Vagina (tissue), 2 donors: Measurements from ENCODE around the gene FAM135A. TPM values are rescaled to one million over a fixed set of nuclear protein-coding genes. Genes with fewer than 3 reads are reported as not detected.
"Not testable (repeated sequence)": the region's sequence is repeated elsewhere in the genome, so short reads cannot be mapped to it uniquely, and the experiment has no call there.

Experiments used
- DNase-seq, 2 donors: peaks; one replicate each; pipeline ENCODE4 v3.0.0-alpha.2; 2017; ENCODE audit errors: extremely low spot score in 2 of 2
- H3K27ac ChIP-seq: fragments of 200-600 bp; sonication (generic); one replicate; pipeline ENCODE4 v1.5.1; 2019
- H3K27me3 ChIP-seq: fragments of 200-600 bp; sonication (generic); one replicate; pipeline ENCODE4 v1.5.1; 2019
- H3K36me3 ChIP-seq, 2 donors: fragments of 200-600 bp; sonication (generic); one replicate each; pipeline ENCODE4 v1.5.1; 2017 to 2019
- H3K4me1 ChIP-seq: fragments of 200-600 bp; sonication (generic); one replicate; pipeline ENCODE4 v1.5.1; 2019
- H3K4me3 ChIP-seq, 2 donors: fragments of 200-600 bp; sonication (generic); 1 replicate in 1 of 2; 2 replicates in 1 of 2; pipeline ENCODE4 v1.5.1; 2016 to 2019
- H3K9me3 ChIP-seq: fragments of 200-600 bp; sonication (generic); one replicate; pipeline ENCODE4 v1.5.1; 2019
- CTCF ChIP-seq, 3 experiments: fragments of 450-650 bp in 2 of 3; fragments of 200-600 bp in 1 of 3; sonication (generic) in 1 of 3; IDR thresholded peaks; one replicate each; pipeline ENCODE4 v1.5.1; 2017 to 2019; ENCODE audit warnings: antibody characterized with exemption in 3 of 3, mild to moderate bottlenecking in 2 of 3, moderate library complexity in 2 of 3
- POLR2A ChIP-seq, 2 donors: fragments of 450-650 bp; IDR thresholded peaks; one replicate each; pipeline ENCODE4 v1.6.1; 2017; ENCODE audit warnings: antibody characterized with exemption in 2 of 2, mild to moderate bottlenecking in 2 of 2, moderate library complexity in 2 of 2
- POLR2AphosphoS5 ChIP-seq, 2 donors: sonication (generic); formaldehyde crosslinking; IDR thresholded peaks; one replicate each; pipeline ENCODE4 v1.9.0; 2017; ENCODE audit warnings: antibody characterized with exemption in 2 of 2, mild to moderate bottlenecking in 2 of 2, low read depth in 1 of 2; ENCODE audit not compliant: insufficient read depth in 1 of 2
- intact Hi-C: fragments of 100-400 bp; cut with DNase I; formaldehyde crosslinking; loops from one replicate; pipeline ENCODE4 v1.15.1; 2023
- total RNA-seq: library from RNA; depleted of rRNA; stranded (reverse); fragments of >200 nt; gene quantifications from one replicate; pipeline ENCODE4 v1.2.3, GENCODE V29; 2016

FAM135A gene
- total RNA-seq, 1 donor from 2014 or later: 67.3 TPM

DNA sequence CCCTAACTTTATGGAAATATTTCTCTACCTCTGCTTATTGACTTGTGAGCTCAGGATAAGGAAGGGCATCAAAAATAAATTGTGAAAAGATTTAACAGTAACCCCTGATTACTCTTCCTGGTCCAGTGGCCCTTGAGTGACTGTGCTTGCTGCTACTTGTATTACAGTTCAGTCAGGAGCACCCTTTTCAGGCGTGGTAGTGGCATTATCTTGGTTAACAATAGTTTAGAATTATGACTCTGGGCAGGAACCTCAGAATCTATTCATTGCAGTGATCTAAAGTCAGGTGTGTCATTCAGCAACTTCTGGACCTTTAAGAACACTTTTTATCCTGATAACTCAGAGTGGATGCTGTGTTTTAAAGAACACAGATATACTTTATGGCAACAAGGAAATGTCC, 43.4 kb downstream of the FAM135A start:
- DNase-seq: no peak

GRCh38 chr6:70459235-70459634, 45.9 kb downstream of the FAM135A start:
- no peak overlapping the region for H3K4me3 ChIP-seq
- H3K4me1 ChIP-seq: peaks cover 5% of the 10 kb centered on the region
- no peaks in the 10 kb centered on the region for H3K36me3 ChIP-seq
- no peaks in the 10 kb centered on the region for H3K27me3 ChIP-seq
- TF ChIP-seq POLR2A (IDR thresholded peaks at IDR 0.05) (no peak), POLR2AphosphoS5 (IDR thresholded peaks at IDR 0.05; ENCODE audit: insufficient read depth in 1 of 2, low read depth in 1 of 2) (no peak), CTCF (IDR thresholded peaks at IDR 0.05) (no peak)
- intact Hi-C loops: no loop called here
- H3K9me3 ChIP-seq: no peaks in the 10 kb centered on the region
- H3K27ac ChIP-seq: no peak overlapping the region
- no peak for DNase-seq

More for the DNA sequence above, 43.4 kb downstream of the FAM135A start:
- Histone ChIP-seq H3K27me3 (no peaks in the 10 kb centered on the region), H3K4me3 (no peak overlapping the region), H3K9me3 (no peaks in the 10 kb centered on the region), H3K27ac (no peak overlapping the region), H3K36me3 (peaks cover 0 to 9% of the 10 kb centered on the region in 2 donors), H3K4me1 (peaks cover 5% of the 10 kb centered on the region)
- intact Hi-C loops: no loop called here
- no peak for TF ChIP-seq POLR2AphosphoS5 (IDR thresholded peaks at IDR 0.05; ENCODE audit: insufficient read depth in 1 of 2, low read depth in 1 of 2)
- no peak for TF ChIP-seq CTCF (IDR thresholded peaks at IDR 0.05)
- TF ChIP-seq POLR2A (IDR thresholded peaks at IDR 0.05): no peak

GRCh38 chr6:70459699-70460098, 46.4 kb downstream of the FAM135A start:
- H3K27ac ChIP-seq, intact Hi-C loops, H3K4me1 ChIP-seq, DNase-seq, H3K36me3 ChIP-seq, H3K27me3 ChIP-seq, H3K9me3 ChIP-seq, H3K4me3 ChIP-seq: not testable (repeated sequence)

GRCh38 chr6:70470016-70470415, 56.7 kb downstream of the FAM135A start:
- DNase-seq: no peak
- no peak overlapping the region for H3K27ac ChIP-seq
- no peak overlapping the region for H3K4me3 ChIP-seq
- no peaks in the 10 kb centered on the region for H3K9me3 ChIP-seq
- no peaks in the 10 kb centered on the region for H3K36me3 ChIP-seq
- H3K4me1 ChIP-seq: no peaks in the 10 kb centered on the region
- no peaks in the 10 kb centered on the region for H3K27me3 ChIP-seq
- intact Hi-C loops: no loop called here
- TF ChIP-seq POLR2A (IDR thresholded peaks at IDR 0.05): no peak
- TF ChIP-seq POLR2AphosphoS5 (IDR thresholded peaks at IDR 0.05; ENCODE audit: insufficient read depth in 1 of 2, low read depth in 1 of 2): no peak
- TF ChIP-seq CTCF (IDR thresholded peaks at IDR 0.05): no peak

- H3K9me3 ChIP-seq, DNase-seq, H3K27ac ChIP-seq, H3K36me3 ChIP-seq, H3K27me3 ChIP-seq, H3K4me3 ChIP-seq, H3K4me1 ChIP-seq, intact Hi-C loops: not testable (repeated sequence)
These were observed 57.2 kb downstream of the FAM135A start for GRCh38 chr6:70470510-70470909.

GRCh38 chr6:70474751-70475150, 61.4 kb downstream of the FAM135A start:
- Histone ChIP-seq H3K4me1 (no peaks in the 10 kb centered on the region), H3K36me3 (peaks cover 0 to 20% of the 10 kb centered on the region in 2 donors)

More at GRCh38 chr6:70474751-70475150, 61.4 kb downstream of the FAM135A start:
- DNase-seq: no peak
- H3K4me3 ChIP-seq: no peak overlapping the region
- no peaks in the 10 kb centered on the region for H3K9me3 ChIP-seq
- intact Hi-C loops: no loop called here
- no peaks in the 10 kb centered on the region for H3K27me3 ChIP-seq
- H3K27ac ChIP-seq: no peak overlapping the region
- no peak for TF ChIP-seq POLR2A (IDR thresholded peaks at IDR 0.05)
- no peak for TF ChIP-seq CTCF (IDR thresholded peaks at IDR 0.05)
- TF ChIP-seq POLR2AphosphoS5 (IDR thresholded peaks at IDR 0.05; ENCODE audit: insufficient read depth in 1 of 2, low read depth in 1 of 2): no peak
